Osteoblast (primary cell): Measurements from ENCODE around the gene MACO1. TPM values are rescaled to one million over a fixed set of nuclear protein-coding genes. Genes with fewer than 3 reads are reported as not detected.
"Not testable (repeated sequence)": the region's sequence is repeated elsewhere in the genome, so short reads cannot be mapped to it uniquely, and the experiment has no call there.

ENCODE experiments used
- DNase-seq: peaks from one replicate; pipeline ENCODE4 v3.0.0; 2011; ENCODE audit warnings: low spot score, mixed read lengths; ENCODE audit not compliant: insufficient read length; ENCODE audit errors: missing footprints
- H2AFZ ChIP-seq: 2 replicates; pipeline ENCODE4 v1.6.0; 2011; ENCODE audit warnings: mild to moderate bottlenecking, low read length
- H3K27ac ChIP-seq: 2 replicates; pipeline ENCODE4 v1.5.1; 2011; ENCODE audit warnings: mild to moderate bottlenecking, low read depth, low read length, moderate library complexity
- H3K27me3 ChIP-seq: 2 replicates; pipeline ENCODE4 v1.6.0; 2012; ENCODE audit warnings: mild to moderate bottlenecking, control low read depth, inconsistent platforms, low read length, moderate library complexity; ENCODE audit not compliant: insufficient read depth
- H3K36me3 ChIP-seq: 2 replicates; pipeline ENCODE4 v1.5.1; 2011; ENCODE audit warnings: mild to moderate bottlenecking, low read length, control low read depth, moderate library complexity; ENCODE audit not compliant: insufficient read depth
- H3K4me1 ChIP-seq: 2 replicates; pipeline ENCODE4 v1.5.1; 2011; ENCODE audit warnings: mild to moderate bottlenecking, low read length, control low read depth, moderate library complexity; ENCODE audit not compliant: insufficient read depth
- H3K4me2 ChIP-seq: 2 replicates; pipeline ENCODE4 v1.6.0; 2011; ENCODE audit warnings: mild to moderate bottlenecking, low read length; ENCODE audit not compliant: insufficient read depth
- H3K4me3 ChIP-seq: fragments of 200-600 bp; sonication (generic); 3 replicates; pipeline ENCODE4 v1.5.1; 2012; ENCODE audit warnings: mild to moderate bottlenecking, low read length, inconsistent platforms; ENCODE audit not compliant: insufficient read depth
- H3K79me2 ChIP-seq: 2 replicates; pipeline ENCODE4 v1.6.0; 2012; ENCODE audit warnings: mild to moderate bottlenecking, low read length, control low read depth, inconsistent platforms; ENCODE audit not compliant: insufficient read depth
- H3K9me3 ChIP-seq: 2 replicates; pipeline ENCODE4 v1.5.1; 2011; ENCODE audit warnings: low read depth, low read length, control low read depth
- H4K20me1 ChIP-seq: 2 replicates; pipeline ENCODE4 v1.6.0; 2012; ENCODE audit warnings: mild to moderate bottlenecking, low read length, control low read depth; ENCODE audit not compliant: insufficient read depth
- total RNA-seq: library from RNA; depleted of rRNA; stranded (reverse); fragments of >200 nt; gene quantifications from 2 replicates; pipeline ENCODE4 v1.2.3, GENCODE V29; 2012
- TF ChIP-seq, protein P1 (sequence below): IDR thresholded peaks from 2 replicates; pipeline ENCODE4 v1.5.1; 2011; ENCODE audit warnings: mild to moderate bottlenecking, low read depth, low read length, moderate library complexity; ENCODE audit errors: extremely low read depth

The MACO1 gene
- total RNA-seq, 1 donor: 35.5 TPM

DNA sequence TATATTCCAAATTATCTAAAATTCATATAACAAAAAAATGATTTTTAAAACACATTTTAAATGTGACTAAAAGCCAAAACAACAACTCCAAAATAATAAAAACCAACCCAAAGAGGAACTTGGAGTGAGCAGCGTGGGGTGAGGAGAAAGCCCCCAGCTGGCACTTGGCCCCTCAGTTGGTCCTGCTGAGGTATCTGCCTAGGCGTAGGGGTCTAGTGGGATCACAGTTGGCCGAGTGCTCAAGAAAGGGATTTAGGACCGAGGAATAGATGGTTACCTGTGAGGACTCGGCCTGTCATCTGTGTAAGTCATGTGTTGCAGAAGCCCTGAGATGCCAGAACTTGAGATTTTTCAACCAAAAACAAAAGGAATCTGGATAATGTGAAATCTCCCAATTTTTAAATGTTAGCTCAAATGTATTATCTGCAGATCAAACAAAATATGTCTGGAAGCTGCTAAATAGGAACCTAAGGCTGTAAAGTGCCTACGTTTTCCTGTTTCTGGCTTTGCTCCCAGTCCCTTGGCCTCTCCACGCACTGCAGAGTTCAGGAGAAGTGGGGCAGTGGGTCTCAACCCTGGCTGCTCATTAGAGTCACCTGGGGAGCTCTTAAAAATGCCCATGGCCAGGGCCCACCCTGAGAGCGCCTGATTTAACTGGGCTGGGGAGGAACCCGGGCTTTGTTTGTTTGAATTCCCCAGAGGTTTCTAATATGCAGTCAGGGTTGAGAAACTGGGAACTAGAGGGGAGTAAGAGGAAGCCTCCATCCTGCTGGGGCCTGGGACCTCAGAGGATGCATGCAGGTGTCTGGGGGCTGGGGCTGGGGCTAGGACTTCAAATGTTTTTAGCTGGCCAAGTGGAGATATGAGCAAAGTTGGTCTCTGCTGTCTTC, 74.3 kb downstream of the MACO1 start:
- Histone ChIP-seq H2AFZ (no peak overlapping the region), H3K36me3 (no peaks in the 10 kb centered on the region), H3K4me1 (peaks cover 48% of the 10 kb centered on the region), H3K79me2 (no peaks in the 10 kb centered on the region), H3K27me3 (no peaks in the 10 kb centered on the region), H3K27ac (peak overlapping the region; percentile 17), H3K4me2 (peak overlapping the region; percentile 28), H3K9me3 (no peaks in the 10 kb centered on the region), H4K20me1 (no peaks in the 10 kb centered on the region), H3K4me3 (no peak overlapping the region)
- peak; percentile 74 for DNase-seq
- TF ChIP-seq, protein P1, sequence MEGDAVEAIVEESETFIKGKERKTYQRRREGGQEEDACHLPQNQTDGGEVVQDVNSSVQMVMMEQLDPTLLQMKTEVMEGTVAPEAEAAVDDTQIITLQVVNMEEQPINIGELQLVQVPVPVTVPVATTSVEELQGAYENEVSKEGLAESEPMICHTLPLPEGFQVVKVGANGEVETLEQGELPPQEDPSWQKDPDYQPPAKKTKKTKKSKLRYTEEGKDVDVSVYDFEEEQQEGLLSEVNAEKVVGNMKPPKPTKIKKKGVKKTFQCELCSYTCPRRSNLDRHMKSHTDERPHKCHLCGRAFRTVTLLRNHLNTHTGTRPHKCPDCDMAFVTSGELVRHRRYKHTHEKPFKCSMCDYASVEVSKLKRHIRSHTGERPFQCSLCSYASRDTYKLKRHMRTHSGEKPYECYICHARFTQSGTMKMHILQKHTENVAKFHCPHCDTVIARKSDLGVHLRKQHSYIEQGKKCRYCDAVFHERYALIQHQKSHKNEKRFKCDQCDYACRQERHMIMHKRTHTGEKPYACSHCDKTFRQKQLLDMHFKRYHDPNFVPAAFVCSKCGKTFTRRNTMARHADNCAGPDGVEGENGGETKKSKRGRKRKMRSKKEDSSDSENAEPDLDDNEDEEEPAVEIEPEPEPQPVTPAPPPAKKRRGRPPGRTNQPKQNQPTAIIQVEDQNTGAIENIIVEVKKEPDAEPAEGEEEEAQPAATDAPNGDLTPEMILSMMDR: no peak

DNA sequence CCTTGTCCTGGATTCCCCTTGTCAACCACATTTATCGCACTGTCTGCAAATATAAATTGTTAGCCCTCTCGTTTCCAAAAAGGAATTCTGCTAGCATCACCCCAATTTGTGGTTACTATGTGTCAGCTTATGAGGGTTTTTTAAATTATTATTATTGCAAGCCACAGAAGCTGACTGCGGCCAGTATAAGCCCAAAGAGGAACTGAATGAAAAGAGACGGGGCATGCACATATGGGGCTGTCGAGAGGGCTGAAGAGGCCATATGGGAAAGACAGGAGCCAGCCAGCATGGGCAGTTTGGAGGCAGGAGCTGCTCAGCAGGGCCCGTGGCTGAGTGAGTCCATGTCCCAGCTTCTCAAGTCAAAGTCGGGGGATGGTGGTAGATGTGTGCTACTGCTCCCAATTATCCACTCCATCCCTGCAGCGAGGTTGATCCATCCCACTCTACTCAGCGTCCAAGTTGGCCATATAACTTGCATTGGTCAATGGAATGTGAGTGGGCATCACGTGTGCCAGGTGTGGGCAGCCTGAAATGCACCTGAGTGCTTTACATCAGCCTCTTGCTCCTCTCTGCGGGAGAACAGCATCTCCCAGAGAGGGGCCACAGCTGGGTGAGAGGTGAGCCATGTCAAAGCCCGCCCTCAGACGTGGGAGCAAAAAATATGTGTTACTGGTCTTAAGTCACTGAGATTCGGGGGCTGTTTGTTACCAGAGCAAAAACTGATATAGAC, 75.1 kb downstream of the MACO1 start:
- Histone ChIP-seq H3K4me3 (no peak overlapping the region), H3K9me3 (no peaks in the 10 kb centered on the region), H3K36me3 (no peaks in the 10 kb centered on the region), H3K4me1 (peaks cover 40% of the 10 kb centered on the region), H3K4me2 (peak overlapping the region; percentile 28), H2AFZ (no peak overlapping the region), H4K20me1 (no peaks in the 10 kb centered on the region), H3K79me2 (no peaks in the 10 kb centered on the region), H3K27me3 (no peaks in the 10 kb centered on the region), H3K27ac (peak overlapping the region; percentile 17)
- TF ChIP-seq, protein P1: no peak
- DNase-seq: peak; percentile 78

DNA sequence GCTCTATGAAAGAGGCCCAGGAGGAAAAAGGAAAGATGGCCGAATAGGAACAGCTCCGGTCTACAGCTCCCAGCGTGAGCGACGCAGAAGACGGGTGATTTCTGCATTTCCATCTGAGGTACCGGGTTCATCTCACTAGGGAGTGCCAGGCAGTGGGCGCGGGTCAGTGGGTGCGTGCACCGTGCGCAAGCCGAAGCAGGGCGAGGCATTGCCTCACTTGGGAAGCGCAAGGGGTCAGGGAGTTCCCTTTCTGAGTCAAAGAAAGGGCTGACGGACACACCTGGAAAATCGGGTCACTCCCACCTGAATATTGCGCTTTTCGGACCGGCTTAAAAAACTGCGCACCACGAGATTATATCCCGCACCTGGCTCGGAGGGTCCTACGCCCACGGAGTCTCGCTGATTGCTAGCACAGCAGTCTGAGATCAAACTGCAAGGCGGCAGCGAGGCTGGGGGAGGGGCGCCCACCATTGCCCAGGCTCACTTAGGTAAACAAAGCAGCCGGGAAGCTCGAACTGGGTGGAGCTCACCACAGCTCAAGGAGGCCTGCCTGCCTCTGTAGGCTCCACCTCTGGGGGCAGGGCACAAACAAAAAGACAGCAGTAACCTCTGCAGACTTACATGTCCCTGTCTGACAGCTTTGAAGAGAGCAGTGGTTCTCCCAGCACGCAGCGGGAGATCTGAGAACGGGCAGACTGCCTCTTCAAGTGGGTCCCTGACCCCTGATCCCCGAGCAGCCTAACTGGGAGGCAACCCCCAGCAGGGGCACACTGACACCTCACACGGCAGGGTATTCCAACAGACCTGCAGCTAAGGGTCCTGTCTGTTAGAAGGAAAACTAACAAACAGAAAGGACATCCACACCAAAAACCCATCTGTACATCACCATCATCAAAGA, 76.1 kb downstream of the MACO1 start:
- H4K20me1 ChIP-seq, H3K79me2 ChIP-seq, H3K27me3 ChIP-seq, H3K4me3 ChIP-seq, H3K4me2 ChIP-seq, H3K36me3 ChIP-seq, H2AFZ ChIP-seq, H3K27ac ChIP-seq, DNase-seq, H3K9me3 ChIP-seq: not testable (repeated sequence)
- peaks cover 30% of the 10 kb centered on the region for H3K4me1 ChIP-seq

DNA sequence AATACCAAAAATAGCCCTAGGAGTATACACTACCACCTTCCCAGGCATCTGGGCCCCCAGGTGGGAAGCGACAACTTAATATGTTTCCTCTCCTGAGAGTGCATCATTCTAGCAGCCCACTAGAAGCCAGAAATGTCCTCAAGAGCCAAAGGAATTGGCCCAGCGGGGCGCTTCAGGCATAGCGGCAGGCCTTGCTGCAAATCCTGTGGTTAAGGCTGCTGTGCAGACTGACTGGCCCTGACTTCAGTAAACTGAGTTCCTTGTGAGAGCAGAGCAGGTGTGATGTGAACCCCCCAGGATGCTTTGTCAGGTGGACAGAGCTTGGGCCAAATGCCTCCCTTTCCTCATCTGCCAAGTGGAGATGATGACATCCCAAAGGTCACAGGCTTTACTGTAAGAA, 83.0 kb downstream of the MACO1 start:
- no peak overlapping the region for H3K4me2 ChIP-seq
- H3K36me3 ChIP-seq: no peaks in the 10 kb centered on the region
- H3K27ac ChIP-seq: no peak overlapping the region
- TF ChIP-seq, protein P1: no peak
- H3K4me1 ChIP-seq: no peaks in the 10 kb centered on the region
- no peak overlapping the region for H2AFZ ChIP-seq
- no peaks in the 10 kb centered on the region for H3K9me3 ChIP-seq
- no peak for DNase-seq
- H4K20me1 ChIP-seq: no peaks in the 10 kb centered on the region
- no peaks in the 10 kb centered on the region for H3K79me2 ChIP-seq
- no peak overlapping the region for H3K4me3 ChIP-seq
- H3K27me3 ChIP-seq: no peaks in the 10 kb centered on the region
